Tongue (tissue), 2 donors: ENCODE results near the gene MEP1B. TPM values are rescaled to one million over a fixed set of nuclear protein-coding genes. Genes with fewer than 3 reads are reported as not detected.
"Not testable (repeated sequence)": the region's sequence is repeated elsewhere in the genome, so short reads cannot be mapped to it uniquely, and the experiment has no call there.

ENCODE experiments used
- DNase-seq: peaks from one replicate; pipeline ENCODE4 v3.0.0-alpha.2; 2015
- total RNA-seq: library from RNA; depleted of rRNA; stranded (reverse); fragments of >200 nt; gene quantifications from one replicate; pipeline ENCODE4 v1.2.3, GENCODE V29; 2014

MEP1B gene
- total RNA-seq, result 0.10 TPM

DNA sequence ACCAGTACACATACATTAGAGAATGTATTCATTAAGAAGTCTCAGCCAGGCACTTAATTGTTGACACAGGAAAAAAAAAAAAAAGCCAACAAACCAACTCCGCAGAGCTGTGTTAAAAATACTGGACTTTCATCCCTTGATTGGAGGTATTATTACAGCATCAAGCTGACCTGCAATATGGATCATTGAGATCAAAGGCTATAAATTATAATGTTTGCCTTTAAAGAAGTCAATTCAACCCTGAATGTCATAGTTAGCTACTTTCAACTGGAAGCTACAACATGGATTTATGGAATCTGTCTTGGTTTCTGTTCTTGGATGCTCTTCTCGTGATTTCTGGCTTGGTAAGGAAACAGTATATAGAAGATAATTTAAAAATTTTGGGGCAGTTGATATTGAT is at the start of gene MEP1B:
Gene MEP1B, plus strand, starts transcription at position 250 of the 400 bp plus-strand sequence. Its CDS starts 32 bp downstream, at position 282.
- DNase-seq, result no peak

DNA sequence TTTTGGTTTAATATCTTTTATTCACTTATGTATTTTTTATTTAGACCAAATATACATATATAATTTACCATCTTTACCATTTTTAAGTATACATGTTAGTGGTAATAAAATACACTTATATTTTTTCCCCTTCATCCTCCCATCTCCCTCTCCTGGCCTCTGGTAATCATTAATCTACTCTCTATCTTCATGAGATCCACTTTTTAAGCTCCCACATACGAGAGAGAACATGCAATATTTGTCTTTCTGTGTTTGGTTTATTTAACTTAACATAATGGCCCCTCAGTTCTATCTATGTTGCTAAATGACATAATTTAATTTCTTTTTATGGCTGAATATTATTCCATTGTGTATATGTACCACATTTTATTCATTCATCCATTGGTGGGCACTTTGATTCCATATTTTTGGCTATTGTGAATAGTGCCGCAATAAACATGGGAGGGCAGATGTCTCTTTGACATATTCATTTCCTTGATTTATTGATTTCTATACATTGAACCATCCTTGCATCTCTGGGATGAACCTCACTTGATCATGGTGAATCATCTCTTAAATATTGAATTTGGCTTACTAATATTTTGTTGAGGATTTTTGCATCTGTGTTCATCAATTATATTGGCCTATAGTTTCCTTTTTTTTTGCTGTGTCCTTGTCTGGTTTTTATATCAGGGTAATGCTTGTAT is 41.5 kb upstream of the MEP1B start:
- no peak for DNase-seq

DNA sequence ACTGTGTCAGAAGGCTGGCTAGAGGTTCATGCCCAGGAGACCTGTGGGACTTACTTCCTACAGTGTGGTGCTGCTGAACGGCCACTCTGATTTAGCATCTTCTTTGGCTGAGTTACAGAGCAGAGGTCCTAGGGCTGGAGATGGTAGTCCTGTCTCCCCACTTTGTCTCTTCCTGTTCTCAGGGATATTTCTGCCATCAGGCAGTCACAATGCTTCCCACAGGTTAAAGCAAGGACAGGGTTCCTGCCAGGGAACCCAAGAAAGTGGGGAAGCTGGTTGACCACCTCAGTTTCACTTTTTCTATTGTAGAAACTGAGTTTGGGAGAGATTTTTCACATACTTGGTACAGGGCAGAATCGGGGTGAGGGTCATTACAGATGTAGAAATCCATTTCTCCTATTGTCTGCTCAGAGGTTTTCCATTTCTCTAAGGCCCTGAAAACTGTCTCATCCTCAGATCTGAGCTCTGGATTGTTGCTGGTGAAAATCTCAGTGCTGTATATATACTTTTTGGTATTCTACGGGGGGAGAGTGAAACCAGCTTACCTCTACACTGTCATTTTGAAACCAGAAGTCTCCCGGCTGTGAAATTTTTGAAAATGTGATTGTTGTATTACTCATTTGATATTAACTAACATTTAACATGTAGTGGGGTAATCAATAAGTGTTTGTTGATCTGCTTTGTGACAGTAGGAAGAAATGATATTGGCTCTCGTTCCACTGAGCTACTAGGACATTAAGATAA is 37.0 kb upstream of the MEP1B start:
- no peak for DNase-seq

DNA sequence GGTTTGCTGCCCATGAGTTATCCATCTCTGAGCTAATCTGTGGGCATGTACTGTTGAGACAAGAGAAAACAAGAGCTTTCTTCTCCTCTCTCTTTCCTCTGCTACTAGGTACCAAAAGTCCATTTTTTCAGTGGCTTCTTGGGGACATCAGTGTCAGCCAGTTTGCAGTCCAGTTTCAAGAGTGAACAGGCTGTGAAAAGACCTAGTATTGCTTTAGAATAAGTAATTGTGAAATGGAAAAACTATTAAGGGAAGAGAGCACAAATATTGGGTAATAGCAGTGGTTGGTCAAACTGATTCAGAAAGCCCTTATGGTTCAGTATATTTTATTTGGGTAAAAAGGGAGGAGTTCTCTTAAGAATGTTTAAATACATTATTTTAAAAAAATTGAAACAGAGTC is 33.0 kb upstream of the MEP1B start:
- no peak for DNase-seq

DNA sequence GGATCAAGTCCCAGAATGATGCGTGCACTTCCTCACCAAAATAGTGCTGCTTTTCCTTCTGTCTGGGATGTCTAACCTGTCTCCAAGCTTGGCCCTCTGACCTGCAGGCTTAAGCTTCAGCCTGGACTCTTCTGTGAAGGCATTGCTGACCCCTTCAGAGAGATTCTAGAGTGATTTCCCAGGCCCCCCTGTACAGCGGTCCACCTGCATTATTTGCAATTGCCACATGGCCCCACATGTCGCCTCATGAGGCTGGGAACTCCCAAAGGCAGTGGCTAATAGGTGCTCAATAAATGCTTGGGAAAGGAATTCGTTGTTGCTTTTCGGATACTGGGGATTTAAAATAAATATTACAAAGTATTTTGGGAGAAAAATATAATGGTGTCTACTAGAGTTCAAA is 32.3 kb upstream of the MEP1B start:
- no peak for DNase-seq

DNA sequence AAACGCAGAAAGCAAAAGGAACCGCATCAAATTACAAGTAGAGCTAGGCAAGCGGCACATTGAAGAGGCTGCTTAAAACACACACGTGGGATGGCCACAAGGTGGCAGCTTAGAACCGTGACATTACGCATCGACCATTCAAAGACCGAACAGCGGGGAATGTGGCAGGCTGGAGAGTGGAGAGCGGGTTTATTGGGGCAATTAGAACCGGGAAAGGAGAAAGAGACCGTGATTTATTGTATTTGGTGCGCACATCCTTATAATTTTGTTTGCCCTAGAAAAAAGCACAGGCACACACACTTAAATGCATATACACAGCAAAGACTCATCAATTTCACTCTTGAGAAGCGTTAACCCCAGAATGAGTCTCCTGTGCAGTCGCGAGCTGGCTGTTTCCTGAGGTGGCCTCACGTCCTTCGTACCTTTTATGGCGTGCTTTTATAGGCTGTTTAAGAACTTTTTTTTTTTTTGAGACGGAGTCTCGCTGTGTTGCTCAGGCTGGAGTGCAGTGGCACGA is 31.7 kb upstream of the MEP1B start:
- DNase-seq, result peak; percentile 95

DNA sequence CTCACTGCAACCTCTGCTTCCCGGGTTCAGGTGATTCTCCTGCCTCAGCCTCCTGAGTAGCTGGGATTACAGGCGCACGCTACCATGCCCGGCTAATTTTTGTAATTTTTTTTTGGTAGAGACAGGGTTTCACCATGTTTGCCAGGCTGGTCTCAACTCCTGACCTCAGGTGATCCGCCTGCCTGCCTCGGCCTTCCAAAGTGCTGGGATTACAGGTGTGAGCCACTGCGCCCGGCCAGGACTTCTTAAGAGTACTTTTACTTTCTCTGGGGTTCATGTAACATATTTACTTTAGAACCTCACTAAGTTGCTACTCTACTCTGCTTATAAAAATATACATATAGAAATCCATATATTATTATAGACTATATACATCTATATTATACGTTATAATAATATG is 31.2 kb upstream of the MEP1B start:
- not testable (repeated sequence) for DNase-seq

DNA sequence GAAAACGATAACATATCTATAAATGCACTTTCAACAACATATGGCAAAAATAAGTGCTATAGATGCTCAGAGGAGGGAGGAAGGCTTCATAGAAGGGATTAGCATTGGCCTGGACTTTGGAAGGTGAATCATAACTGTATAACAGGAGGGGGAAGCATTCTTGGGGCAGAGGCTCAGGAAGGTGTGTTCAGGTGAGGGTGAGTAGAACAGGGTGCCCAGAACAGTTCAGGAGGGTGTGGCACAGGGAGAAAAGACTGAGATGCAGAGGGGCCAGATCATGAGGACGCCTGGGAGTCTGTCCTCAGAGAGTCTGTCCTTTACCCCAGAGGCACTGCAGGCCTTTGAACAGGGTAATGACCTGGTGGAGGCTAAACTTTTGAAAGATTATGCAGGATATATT is 29.3 kb upstream of the MEP1B start:
- no peak for DNase-seq

DNA sequence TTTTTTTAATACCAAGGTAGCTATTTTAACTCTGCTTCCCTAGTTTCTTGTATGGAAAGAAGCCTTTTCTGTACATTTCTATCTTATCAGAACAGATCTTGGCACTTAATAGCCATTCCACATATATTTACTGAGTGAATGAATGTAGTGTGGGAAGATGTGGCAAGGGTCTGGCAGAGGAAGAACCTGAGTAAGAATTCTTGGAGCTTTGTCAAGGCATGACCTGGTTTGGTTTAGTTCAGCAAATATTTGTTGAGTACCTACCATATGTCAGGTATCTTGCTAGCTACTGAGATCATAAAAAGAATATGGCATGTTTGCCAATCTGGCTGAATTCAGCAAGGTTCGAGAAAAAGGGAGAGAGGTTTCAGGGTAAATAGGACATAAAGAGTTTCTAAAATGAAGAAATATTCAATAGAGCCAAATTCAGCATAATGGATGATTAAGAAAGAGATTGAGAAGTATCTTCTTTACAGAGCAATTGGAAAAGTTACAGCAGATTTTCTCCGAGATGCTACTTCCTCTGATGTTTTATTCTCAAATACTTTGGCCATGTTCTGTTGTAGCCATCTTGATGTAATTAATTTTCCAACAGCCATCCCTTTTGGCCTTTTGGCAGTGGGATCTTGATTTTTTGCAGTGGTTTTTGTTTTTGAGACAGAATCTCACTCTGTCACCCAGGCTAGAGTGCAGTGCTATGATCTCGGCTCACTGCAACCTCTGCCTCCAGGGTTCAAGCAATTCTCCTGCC is 21.7 kb upstream of the MEP1B start:
- DNase-seq, result peak; percentile 6

DNA sequence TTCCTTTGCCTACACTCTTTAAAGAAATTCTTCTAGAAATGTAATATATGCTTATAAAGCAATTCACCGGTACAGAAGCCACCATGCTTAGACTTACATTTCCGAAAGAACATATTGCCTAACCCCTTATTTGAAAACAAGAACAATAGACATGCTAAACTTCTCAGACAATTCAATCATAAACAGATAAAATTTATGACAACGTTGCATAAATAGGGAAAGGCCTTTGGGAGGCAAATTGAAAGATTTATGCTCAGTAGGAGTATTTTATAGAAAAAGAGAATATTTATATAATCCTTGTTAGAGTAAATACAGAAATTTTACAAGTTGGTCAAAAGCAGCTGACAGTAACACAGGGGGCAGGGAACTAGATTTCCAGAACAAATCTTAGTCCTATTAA is 16.2 kb upstream of the MEP1B start:
- DNase-seq, result no peak

DNA sequence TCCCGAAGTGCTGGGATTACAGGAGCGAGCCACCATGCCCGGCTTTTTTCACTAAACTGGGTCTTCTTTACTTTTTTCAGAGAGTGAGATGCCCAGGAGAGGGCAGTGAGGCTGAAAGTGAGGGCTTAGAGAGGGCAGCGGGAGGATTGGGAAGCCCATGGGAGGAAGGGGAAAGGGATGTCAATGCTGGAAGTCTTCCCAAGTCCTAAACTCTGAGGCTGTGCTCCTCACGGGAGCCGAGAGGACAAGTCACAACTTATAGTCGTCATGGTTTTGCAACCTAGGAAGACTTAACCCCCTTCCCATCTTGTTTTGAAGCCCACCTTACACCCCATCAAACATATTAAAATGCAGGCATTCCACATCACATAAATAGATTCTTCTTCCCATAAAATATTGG is 15.1 kb upstream of the MEP1B start:
- DNase-seq, result no peak

DNA sequence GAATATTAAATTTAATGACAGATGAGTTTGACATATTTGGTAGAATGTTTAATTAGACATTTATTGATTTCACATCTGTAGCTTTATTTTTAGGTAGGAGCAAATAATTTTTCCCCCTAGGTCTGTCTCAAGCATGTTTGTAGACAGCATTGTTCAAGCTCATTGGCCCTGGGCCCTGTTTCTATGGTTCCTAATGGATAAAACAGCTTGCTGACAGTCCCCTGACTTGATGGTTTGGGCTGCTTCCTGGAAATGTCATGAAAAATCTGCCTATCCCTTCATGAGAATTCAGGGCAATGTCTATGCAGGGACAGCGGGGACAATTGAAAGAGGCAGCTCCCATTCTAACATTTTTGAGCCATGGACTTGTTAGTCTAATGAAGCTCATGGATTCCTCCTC is 14.6 kb upstream of the MEP1B start:
- DNase-seq, result peak; percentile 69

DNA sequence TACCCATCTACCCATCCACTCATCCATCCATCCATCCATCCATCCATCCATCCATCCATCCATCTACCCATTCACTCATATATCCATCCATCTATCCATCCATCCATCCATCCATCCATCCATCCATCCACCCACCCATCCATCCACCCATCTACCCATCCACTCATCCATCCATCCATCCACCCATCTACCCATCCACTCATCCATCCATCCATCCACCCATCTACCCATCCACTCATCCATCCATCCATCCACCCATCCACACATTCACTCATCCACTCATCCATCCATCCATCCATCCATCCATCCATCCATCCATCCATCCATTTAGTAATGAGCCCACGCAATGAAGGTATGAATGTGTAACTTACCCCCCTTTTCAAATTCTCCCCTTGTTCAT is 13.1 kb upstream of the MEP1B start:
- DNase-seq, result not testable (repeated sequence)

DNA sequence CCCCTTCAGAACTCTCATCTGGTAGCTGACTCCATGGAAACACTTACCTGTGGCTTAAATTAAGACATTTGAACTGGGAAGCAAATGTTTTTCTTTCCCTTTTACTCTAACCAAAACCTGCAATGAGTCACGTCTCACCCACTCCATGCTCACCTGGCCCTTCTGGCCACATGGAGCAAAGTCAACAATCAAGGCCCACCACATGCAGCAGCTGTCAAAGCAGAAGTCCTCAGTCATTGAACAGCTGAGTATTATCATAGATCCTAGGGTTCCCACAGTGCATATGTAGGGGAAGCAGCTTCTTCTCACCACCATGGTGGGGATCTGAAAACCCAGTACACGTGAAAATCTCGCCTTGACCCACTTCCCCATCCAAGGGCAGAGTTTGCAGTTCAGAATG is 12.3 kb upstream of the MEP1B start:
- no peak for DNase-seq

DNA sequence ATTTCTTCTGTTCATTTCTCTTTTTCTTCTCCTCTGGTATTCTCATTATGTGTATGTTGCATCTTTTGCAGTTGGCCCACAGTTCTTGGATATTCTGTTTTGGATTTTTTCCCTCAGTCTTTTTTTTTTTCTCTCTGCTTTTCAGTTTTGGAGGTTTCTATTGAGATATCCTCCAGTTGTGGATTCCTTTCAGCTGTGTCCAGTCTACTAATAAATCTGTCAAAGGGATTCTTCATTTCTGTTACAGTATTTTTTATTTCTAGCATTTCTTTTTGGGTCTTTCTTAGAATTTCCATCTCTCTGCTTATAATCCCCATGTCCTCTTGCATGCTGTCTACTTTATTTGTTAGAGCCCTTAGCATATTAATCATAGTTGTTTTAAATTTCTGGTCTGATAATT is 6.3 kb upstream of the MEP1B start:
- no peak for DNase-seq

DNA sequence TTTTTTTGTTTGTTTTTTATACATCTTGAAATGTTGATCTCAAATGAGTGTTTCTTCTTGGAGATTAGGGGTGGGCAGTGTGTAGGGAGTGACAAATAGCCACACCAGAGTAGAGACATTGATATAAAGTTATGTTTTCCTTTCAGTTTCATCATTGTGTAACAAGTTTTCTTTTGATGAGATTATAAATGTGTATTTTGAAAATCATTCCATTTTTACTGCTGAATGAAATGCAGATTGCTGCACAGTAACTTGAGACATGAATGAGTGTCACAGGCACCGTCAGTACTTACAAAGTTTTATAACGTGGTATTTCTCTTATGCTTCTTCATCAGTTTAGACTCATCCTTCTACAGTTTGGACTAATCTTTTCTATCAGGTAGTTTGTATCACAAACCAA is 370 bp downstream of the MEP1B start:
- no peak for DNase-seq

DNA sequence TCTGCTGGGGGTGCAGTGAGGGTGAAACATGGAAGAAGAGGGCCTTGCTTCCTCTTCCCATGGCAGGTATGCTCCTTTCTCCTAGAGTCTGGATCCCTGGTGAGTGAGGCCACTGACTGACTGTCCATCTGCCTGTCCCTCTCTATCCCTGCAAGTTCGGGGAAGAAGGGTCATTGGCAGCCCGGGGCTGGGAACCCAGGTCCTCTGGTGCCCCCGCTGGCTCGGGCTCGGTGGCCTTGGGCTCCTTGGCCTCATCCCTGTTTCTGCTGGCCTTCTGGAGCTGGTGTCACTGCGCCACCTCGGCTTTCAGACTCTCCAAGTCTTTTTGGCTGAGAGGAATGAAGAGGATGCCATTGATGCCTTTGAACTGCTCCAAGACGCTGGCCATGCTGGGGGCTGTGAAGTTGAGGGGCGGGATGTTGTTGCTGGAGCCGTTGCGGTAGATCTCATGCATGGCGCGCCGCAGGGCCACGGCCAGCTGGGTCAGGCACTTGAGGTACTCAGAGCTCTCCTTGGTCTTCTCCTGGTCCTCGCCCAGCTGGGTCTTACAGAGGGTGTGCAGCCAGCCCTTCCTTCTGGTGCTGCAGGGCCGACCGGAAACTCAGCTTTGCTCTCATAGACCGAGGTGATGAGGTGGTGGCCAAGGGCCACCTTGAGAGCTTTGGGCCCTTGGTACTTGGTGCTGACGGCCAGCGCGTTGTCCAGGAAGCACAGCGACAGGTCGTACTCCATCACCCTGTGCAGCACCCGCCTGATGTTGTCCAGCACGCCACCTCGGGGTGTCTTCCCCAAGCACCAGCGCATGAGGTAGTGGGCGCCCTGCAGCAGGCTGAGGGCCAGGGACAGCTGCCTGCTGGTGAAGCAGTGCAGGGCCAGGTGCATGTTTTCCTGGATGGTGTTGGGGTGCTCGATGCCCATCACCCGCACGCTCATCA is 6.3 kb downstream of the MEP1B start:
- no peak for DNase-seq

DNA sequence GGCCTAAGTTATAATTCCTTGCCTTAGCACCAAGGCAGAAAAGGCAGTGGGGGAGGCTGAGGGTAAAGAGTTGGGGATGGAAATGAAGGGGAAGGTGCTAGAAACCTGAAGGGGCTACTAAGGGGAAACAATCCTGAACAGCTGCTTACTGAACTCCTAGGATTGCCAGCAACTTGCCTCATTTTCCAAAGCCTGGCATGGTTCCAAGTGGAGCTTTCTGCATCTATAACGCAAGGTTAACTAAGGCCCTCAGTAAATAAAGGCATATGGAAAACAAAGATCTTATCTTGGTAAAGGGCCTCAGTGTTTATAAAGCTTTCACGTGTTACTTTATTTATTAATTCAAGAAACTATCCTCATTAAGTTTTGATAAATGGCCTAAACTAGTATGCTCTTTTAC is 10.9 kb downstream of the MEP1B start:
- peak; percentile 29 for DNase-seq

DNA sequence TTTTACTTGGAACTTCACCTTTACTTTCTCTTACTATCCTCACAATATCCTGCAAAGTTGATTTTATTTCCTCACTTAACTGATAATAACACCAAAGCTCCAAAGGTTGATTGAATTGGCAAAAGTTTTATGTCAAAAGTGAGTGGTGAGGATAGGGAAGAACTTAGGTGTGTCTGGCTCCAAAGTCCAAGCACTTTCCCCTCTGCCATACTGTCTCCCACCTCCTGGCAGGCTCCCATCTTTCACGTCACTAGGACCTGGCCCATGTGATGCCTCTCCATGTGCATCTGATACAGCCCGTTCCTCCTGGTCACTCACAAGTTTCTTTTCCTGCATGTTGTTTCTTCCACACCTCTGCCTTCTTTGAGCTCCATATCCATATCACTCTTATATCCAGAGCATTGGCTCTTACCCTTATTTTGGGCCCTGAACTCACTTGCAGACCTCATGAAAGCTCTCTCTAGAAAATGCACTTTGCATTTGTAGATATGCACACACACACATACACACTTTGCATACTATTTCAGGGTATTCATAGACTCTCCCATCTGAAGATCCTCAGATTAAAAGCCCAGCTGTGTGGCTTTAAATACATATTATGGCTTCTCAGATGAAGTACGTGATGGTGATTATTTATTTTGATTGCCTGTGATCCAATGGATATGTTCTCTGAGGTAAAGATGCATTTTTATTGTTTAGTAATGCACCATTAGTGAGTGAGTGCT is 12.3 kb downstream of the MEP1B start:
- no peak for DNase-seq

DNA sequence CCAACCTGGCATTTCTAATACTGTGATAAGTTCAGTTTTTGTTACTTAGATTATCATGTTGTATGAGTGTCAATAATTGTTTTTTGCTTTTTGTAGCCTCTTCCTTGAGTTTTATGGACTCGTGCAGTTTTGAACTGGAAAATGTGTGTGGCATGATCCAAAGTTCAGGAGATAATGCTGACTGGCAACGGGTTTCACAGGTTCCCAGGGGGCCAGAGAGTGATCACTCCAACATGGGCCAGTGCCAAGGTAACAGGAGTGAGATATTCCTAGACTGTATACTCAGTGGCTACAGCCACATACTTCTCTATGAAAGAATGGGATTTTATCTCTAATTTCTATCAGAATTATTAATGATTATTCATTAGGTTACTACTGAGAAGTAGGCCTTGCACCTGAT is 18.2 kb downstream of the MEP1B start:
- no peak for DNase-seq

DNA sequence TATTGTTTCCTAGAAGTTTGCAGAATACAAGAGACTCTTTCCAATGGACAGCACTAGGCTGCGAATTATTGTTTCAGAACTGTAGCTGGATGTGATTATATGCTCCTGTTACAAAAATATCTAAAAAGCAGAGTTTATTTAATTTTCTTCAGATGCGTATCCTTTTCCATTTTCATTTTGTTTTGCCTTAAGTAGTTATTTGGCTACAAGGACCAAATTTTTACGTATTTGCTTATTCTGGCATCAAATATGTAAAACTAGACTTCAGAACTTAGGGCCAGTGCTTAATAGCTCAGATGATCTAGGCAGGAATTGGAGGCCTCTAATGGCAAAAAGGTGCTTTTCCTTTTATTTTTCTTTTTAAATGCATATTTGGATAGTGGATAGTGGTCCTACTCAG is 18.7 kb downstream of the MEP1B start:
- peak; percentile 10 for DNase-seq
